GM18951 (cell line): ENCODE data around the gene CYTH3.

Experiments used
- POLR2A ChIP-seq: IDR thresholded peaks from 4 replicates; pipeline ENCODE4 v1.6.1; 2011; ENCODE audit warnings: mild to moderate bottlenecking; ENCODE audit not compliant: insufficient read length, insufficient read depth; ENCODE audit errors: extremely low read depth
- in situ Hi-C: fragments of 300-500 bp; cut with MboI; formaldehyde crosslinking; loops from one replicate; pipeline ENCODE4 v1.12.0; 2022; ENCODE audit warnings: low sequenced_read_pairs, mixed read lengths, inconsistent platforms; ENCODE audit not compliant: unreplicated experiment

Gene CYTH3

DNA sequence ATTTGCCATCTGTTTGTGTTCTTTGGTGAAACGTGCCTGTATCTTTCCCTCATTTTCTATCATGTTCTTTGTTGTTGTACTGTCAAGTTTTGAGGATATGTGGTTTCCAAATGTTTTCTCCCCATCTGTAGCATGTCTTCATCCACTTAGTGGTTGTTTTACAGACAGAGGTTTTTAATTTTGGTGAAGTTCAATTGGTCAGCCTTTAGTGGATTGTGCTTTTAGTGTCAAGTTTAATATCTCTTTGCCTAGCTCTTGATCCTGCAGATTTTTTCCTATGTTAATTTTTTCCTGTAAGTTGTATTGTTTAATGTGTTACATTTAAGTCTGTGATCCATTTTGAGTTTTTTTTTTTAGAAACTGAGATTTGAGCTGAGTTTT is 145.3 kb downstream of the CYTH3 start:
- in situ Hi-C loops: no loop called here
- TF ChIP-seq POLR2A: no peak

DNA sequence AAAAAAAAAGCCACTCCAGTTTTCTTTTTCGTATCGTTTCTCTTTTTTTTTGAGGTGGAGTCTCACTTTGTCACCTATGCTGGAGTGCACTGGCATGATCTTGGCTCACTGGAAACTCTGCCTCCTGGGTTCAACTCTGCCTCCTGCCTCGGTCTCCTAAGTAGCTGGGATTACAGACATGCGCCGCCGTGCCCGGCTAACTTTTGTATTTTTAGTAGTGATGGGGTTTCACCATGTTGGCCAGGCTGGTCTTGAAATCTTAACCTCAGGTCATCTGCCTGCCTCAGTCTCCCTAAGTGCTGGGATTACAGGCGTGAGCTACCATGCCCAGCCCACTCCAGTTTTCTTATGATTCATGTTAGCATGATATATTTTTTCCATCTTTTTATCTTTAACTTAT is 148.6 kb downstream of the CYTH3 start:
- TF ChIP-seq POLR2A: no peak

DNA sequence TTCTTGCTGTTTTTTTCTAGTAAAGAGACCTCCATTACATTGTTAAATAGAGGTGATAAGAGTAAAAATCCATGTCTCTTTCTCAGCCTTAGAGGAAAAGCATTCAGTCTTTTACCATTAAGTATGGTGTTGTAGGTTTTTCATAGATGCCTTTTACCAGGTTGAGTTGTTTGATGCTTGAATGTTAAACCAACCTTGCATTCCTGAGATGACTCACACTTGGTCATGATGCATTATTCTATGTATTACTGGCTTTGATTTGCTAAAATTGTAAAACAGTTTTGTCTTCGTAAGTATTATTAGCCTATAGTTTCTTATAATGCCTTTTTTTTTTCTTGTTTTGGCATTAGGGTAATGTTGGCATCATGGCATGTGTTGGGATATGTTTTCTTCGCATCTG is 151.3 kb downstream of the CYTH3 start:
- no peak for TF ChIP-seq POLR2A
- in situ Hi-C loops: no loop called here

More for the DNA sequence above, 148.6 kb downstream of the CYTH3 start:
- in situ Hi-C loops: no loop called here

DNA sequence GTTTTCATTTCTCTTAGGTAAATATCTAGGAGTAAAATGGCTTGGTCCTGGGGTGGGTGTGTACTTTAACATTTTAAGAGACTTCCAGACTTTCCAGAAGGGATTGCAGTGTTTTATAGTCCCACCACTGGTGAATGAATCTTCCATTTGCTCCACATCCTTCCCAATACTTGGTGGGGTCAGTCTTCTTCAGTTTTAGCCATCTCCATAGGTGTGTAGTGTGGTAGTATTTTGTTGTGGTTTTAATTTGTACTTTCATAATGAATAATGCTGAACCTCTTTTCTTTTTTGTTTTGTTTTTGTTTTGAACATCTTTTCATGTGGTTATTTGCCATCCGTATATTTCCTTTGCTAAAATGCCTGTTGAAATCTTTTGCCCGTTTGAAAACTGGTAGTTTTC is 154.9 kb downstream of the CYTH3 start:
- no peak for TF ChIP-seq POLR2A
- in situ Hi-C loops: no loop called here

DNA sequence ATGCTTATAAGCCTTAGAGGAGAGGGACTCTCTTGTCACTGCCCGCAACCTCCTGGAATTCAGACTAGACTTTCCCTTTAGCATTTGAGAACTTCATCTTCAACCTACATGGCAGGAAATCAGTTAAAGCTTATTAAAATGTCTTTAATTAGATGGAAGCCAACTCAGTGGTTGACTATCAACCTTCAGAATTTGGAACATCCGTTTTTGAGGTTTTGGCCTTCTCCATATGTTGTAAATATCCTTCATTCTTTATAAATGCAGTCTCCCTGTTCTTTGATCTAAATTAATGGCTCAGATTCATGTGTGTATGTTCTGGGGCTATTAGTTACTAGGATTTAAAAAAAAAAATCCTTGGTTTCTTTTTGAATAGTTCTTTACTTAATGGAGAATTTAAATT is 156.2 kb downstream of the CYTH3 start:
- TF ChIP-seq POLR2A: no peak
- in situ Hi-C loops: no loop called here
